Adrenal gland (tissue), 5 donors: ENCODE results near the gene PLAU.

ENCODE experiments used
- CTCF ChIP-seq, 6 experiments: fragments of 450-650 bp in 4 of 6; fragments of 200-600 bp in 2 of 6; sonication (generic) in 1 of 6; IDR thresholded peaks; 1 replicate in 5 of 6; 2 replicates in 1 of 6; pipeline versions ENCODE4 v1.5.1 to v1.8.0; 2016 to 2021; ENCODE audit warnings: antibody characterized with exemption in 6 of 6, mild to moderate bottlenecking in 2 of 6, moderate library complexity in 1 of 6
- POLR2A ChIP-seq, 2 donors: fragments of 450-650 bp; IDR thresholded peaks; one replicate each; pipeline ENCODE4 v1.6.1; 2017; ENCODE audit warnings: antibody characterized with exemption in 2 of 2, mild to moderate bottlenecking in 2 of 2, moderate library complexity in 1 of 2
- donor health status: DM: no; HTN: no; CAD: no.

DNA sequence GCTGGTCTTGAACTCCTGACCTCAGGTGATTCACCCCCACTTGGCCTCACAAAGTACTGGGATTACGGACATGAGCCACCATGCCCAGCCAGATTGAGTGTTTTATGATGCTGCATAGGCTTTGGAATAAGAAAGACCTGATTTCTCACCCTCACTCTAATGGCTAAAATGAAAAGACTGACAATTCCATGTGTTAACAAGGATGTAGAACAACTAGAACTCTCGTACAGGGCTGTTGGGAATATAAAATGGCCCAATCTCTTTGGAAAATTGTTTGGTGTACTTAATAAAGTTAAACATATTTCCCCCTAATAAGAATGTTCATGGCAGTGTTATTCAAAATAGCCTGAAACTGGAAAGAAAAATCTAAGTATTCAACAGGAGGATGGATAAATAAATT lies 43.8 kb downstream of the PLAU start:
- TF ChIP-seq CTCF (IDR thresholded peaks at IDR 0.05) (no peak), POLR2A (IDR thresholded peaks at IDR 0.05) (no peak)
